ENCODE measurements around the gene APBA3. TPM values are rescaled to one million over a fixed set of nuclear protein-coding genes. Genes with fewer than 3 reads are reported as not detected.

The APBA3 gene
- total RNA-seq, 1 experiment from 2014 or later: 34.0 TPM

GRCh38 chr19:3778899-3779723 lies 17.6 kb upstream of the APBA3 start:
- no peak overlapping the region for H3K27ac ChIP-seq (ENCODE audit: low read length)
- DNase-seq (ENCODE audit: low read depth, low spot score) (no peak), ATAC-seq (no peak)
- H3K4me1 ChIP-seq (ENCODE audit: control insufficient read depth, insufficient read depth, low read length): no peaks in the 10 kb centered on the region
- POLR2A ChIA-PET: interaction anchor here (0.5 kb wide), 1 partner anchor 290 kb away, joined by 5 read pairs; no protein-coding TSS in a partner anchor
- H3K36me3 ChIP-seq (ENCODE audit: control insufficient read depth, insufficient read depth, low read length): no peaks in the 10 kb centered on the region
- no peak for TF ChIP-seq CTCF (IDR thresholded peaks at IDR 0.05)
- TF ChIP-seq POLR2AphosphoS5 (IDR thresholded peaks at IDR 0.05; ENCODE audit: low read depth, low read length): no peak
- no peak for TF ChIP-seq REST (IDR thresholded peaks at IDR 0.05; ENCODE audit: insufficient read depth in 1 of 2, low read depth in 2 of 2, low read length in 1 of 2)
- no peak for TF ChIP-seq TCF7L2 (IDR thresholded peaks at IDR 0.05; ENCODE audit: low read depth, low read length)
- TF ChIP-seq SIN3A (IDR thresholded peaks at IDR 0.05; ENCODE audit: borderline replicate concordance, insufficient read depth, low read depth, low read length): no peak
- BruUV-seq (replicated peaks): no TSS peak
- H3K27me3 ChIP-seq (ENCODE audit: control insufficient read depth, insufficient read depth, low read length): no peaks in the 10 kb centered on the region
- in situ Hi-C loops (cut with HindIII; ENCODE audit: low pct_unique_long_range_greater_than_20kb, low sequenced_read_pairs) (no loop called here), intact Hi-C loops (cut with micrococcal nuclease; ENCODE audit: unreplicated experiment) (no loop called here)
- no peaks in the 10 kb centered on the region; the same call in 1 of the 2 replicates for H3K9me3 ChIP-seq (ENCODE audit: control insufficient read depth, insufficient read depth, low read depth, low read length)
- CTCF ChIA-PET: no interaction called here
- no peak overlapping the region for H3K4me3 ChIP-seq (ENCODE audit: low read depth in 2 of 2, low read length in 2 of 2)

GRCh38 chr19:3778104-3778867 lies 16.8 kb upstream of the APBA3 start:
- H3K27me3 ChIP-seq (ENCODE audit: control insufficient read depth, insufficient read depth, low read length): no peaks in the 10 kb centered on the region
- H3K4me3 ChIP-seq (ENCODE audit: low read depth in 2 of 2, low read length in 2 of 2): no peak overlapping the region
- H3K9me3 ChIP-seq (ENCODE audit: control insufficient read depth, insufficient read depth, low read depth, low read length): no peaks in the 10 kb centered on the region; the same call in 1 of the 2 replicates
- H3K27ac ChIP-seq (ENCODE audit: low read length): no peak overlapping the region
- ChIA-PET POLR2A (interaction anchor here (0.5 kb wide), 1 partner anchor 289 kb away, joined by 5 read pairs; no protein-coding TSS in a partner anchor), CTCF (no interaction called here)
- H3K36me3 ChIP-seq (ENCODE audit: control insufficient read depth, insufficient read depth, low read length): no peaks in the 10 kb centered on the region
- TF ChIP-seq POLR2AphosphoS5 (IDR thresholded peaks at IDR 0.05; ENCODE audit: low read depth, low read length) (no peak), TCF7L2 (IDR thresholded peaks at IDR 0.05; ENCODE audit: low read depth, low read length) (no peak), CTCF (IDR thresholded peaks at IDR 0.05) (no peak), SIN3A (IDR thresholded peaks at IDR 0.05; ENCODE audit: borderline replicate concordance, insufficient read depth, low read depth, low read length) (no peak), REST (IDR thresholded peaks at IDR 0.05; ENCODE audit: insufficient read depth in 1 of 2, low read depth in 2 of 2, low read length in 1 of 2) (no peak)
- H3K4me1 ChIP-seq (ENCODE audit: control insufficient read depth, insufficient read depth, low read length): no peaks in the 10 kb centered on the region
- peak; percentile 56 for ATAC-seq
- intact Hi-C loops (cut with micrococcal nuclease; ENCODE audit: unreplicated experiment): no loop called here
- in situ Hi-C loops (cut with HindIII; ENCODE audit: low pct_unique_long_range_greater_than_20kb, low sequenced_read_pairs): no loop called here
- BruUV-seq (replicated peaks): no TSS peak
- DNase-seq (ENCODE audit: low read depth, low spot score): no peak

Data from Panc1 (cell line).